LNCAP (cell line): ENCODE measurements around the gene ZFR.

Experiments
- CTCF ChIP-seq: fragments of 450-650 bp; IDR thresholded peaks from 2 replicates; pipeline ENCODE4 v1.5.1; 2017; ENCODE audit warnings: mild to moderate bottlenecking

ZFR gene

GRCh38 chr5:32384621-32385020 lies 59.9 kb downstream of the ZFR start:
- TF ChIP-seq CTCF, result no peak

GRCh38 chr5:32383586-32383985 lies 61.0 kb downstream of the ZFR start:
- TF ChIP-seq CTCF, result no peak

DNA sequence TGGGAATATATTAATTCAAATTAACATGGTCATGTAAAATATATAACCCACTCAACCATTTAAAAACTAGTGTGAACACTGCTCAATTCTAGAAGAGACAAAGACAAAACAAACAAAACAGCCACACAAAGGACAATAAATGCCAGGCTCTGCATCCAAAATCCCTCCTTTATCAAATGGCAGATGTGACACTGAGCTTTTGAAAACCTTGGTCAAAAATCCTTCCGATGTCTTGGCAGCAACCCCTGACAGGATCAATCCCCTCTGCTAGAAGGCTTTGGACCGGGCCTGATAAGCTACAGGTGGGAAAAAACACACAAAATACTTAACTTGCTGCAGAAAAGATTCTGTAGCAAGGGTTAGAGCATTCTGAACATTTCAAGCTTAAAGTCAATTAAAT lies 61.5 kb downstream of the ZFR start:
- TF ChIP-seq CTCF, result no peak

DNA sequence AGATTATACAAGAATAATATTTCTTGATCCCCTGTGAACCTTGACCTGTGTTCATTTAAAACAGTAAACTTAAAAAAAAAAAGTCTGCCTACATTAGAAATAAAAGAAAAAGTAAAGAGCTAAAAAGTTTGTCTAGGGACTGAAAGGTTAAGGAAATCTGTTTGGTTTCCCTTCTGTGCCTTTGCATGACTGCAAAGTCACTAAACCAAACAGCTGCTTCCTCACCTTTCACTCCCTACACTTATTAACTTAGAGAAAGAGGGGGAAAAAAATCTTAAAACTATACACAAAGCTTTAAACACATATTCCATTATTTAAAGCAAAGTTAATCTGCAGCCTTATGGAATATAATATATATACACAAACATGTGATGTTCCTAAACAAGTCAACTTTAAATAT lies 65.1 kb downstream of the ZFR start:
- no peak for TF ChIP-seq CTCF

DNA sequence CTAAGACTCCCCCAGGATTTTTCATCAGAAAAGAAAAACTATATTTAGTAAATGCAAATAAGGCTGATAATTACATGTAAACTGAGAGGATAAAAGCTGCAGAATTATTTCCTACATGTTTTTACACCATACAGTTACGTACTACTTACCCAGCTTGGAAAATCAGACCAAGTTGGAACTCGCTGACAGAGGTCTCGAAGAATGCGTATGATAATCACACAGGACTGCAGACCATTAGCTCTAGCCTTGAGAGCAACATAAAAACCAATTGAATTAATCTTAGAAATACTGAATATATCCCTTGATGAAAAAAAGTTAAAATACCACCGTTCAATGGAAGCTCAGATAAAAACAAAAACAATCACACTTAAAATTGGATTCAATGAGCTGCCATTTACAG lies 65.6 kb downstream of the ZFR start:
- no peak for TF ChIP-seq CTCF

DNA sequence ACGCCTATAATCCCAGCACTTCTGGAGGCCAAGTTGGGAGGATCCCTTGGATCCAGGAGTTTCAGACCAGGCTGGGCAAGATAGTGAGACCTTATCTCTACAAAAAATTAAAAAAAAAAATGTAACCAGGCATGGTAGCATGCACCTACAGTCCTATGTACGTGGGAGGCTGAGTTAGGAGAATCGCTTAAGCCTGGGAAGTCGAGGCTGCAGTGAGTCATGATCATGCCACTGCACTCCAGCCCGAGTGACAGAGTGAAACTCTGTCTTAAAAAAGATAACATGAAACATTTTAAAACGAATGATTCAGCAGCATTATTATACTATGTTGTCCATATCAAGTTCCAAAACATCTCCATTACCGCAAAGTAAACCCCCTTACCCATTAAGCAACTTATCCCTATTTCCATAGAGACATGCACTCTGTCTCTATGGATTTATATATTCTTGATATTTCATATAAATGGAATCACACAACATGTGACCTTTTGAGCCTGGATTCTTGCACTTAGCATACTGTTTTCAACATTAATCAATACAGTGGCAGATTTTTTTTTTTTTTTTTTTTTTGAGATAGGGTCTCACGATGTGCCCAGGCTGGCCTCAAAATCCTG lies 74.9 kb downstream of the ZFR start:
- TF ChIP-seq CTCF, result no peak

- TF ChIP-seq CTCF, result no peak
These were observed 75.5 kb downstream of the ZFR start for GRCh38 chr5:32369032-32369431.

DNA sequence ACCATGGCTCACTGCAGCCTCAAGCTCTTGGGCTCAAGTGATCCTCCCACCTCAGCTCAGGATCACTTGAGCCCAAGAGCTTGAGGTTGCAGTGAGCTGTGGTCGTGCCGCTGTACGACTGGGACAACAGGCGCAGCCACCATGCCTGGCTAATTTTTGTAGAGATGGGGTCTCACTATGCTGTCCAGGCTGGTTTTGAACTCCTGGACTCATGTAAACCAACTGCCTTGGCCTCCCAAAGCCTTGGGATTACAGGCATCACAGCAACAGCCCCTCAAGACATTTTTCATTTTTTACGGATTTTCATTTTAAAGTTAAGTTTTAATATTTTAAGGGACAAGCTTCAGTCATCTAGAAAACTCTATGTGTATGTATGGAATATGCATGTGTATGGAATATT lies 78.9 kb downstream of the ZFR start:
- no peak for TF ChIP-seq CTCF
